ENCODE results near the gene SULT4A1. TPM values are rescaled to one million over a fixed set of nuclear protein-coding genes. Genes with fewer than 3 reads are reported as not detected.

Gene SULT4A1
- total and polyA plus RNA-seq, 9 of the 15 experiments (the other 6 are each of a cell fraction or from before 2014, with no cell fraction given): 0.03 to 0.20 (median 0.09) TPM; not detected in 3

DNA sequence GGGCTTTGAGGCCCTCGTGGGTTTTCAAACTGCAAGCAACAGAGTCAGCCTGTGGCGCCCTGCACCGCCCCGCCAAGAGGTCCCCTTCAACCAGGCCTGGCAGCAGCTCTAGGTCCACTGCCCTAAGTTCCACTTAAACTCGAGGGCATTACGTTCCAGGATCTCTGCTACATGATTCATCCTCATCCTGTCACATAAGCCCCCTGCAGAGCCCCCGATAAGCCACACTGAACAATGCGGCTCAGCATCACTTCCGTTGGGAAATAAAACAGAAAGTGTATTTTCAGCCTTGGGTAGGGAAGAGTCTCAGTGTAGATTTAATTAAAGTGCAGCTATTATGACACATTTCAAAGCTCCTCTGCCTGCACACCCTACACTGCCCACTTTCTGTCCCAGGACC, 24.6 kb downstream of the SULT4A1 start:
- Histone ChIP-seq H3K4me3 (no peak overlapping the region), H3K27me3 (ENCODE audit: control insufficient read depth in 2 of 2, insufficient read depth in 2 of 2, low read length in 2 of 2) (peaks cover 0 to 22% of the 10 kb centered on the region in 2 experiments; a peak in 3 of 5 replicates), H3K9me3 (replicated peaks; ENCODE audit: control insufficient read depth, insufficient read depth, low read depth, low read length) (no peaks in the 10 kb centered on the region), H3K4me1 (replicated peaks in 1 of 2; ENCODE audit: control insufficient read depth in 2 of 2, insufficient read depth in 2 of 2, low read length in 2 of 2) (no peaks in the 10 kb centered on the region), H3K36me3 (ENCODE audit: control insufficient read depth, insufficient read depth, low read length) (no peaks in the 10 kb centered on the region), H3K27ac (ENCODE audit: extremely low read depth, low read depth, low read length) (no peak overlapping the region), H3K9me1 (ENCODE audit: control insufficient read depth, insufficient read depth, low read length) (no peaks in the 10 kb centered on the region), H3K9ac (ENCODE audit: insufficient read depth in 1 of 2, low read depth in 2 of 2, low read length in 2 of 2) (no peak overlapping the region; a peak in 1 of 4 replicates), H4K20me1 (replicated peaks; ENCODE audit: control insufficient read depth, insufficient read depth, low read length) (no peaks in the 10 kb centered on the region), H3K79me2 (ENCODE audit: control insufficient read depth, insufficient read depth, low read length) (no peaks in the 10 kb centered on the region), H3K4me2 (ENCODE audit: insufficient read depth, low read length) (no peak overlapping the region), H2AFZ (ENCODE audit: low read depth, low read length) (no peak overlapping the region)
- CTCF ChIA-PET (ENCODE audit: low intra/inter-chr PET ratio): no interaction called here
- intact Hi-C loops (cut with micrococcal nuclease) (no loop called here), in situ Hi-C loops (cut with MboI) (no loop called here)
- WGBS (ENCODE audit: insufficient coverage, low coverage, missing lambda C conversion rate): 5% methylated on average over 5 of the region's 9 CpGs
- FAIRE-seq (no peak), ATAC-seq (no peak), DNase-seq (ENCODE audit: extremely low read depth in 1 of 4, low spot score in 3 of 4) (no peak)
- no peak for TF ChIP-seq ZNF551 (CRISPR knock-in tag; IDR thresholded peaks at IDR 0.05)
- TF ChIP-seq TCF3 (CRISPR knock-in tag; IDR thresholded peaks at IDR 0.05): no peak
- TF ChIP-seq, protein P1, sequence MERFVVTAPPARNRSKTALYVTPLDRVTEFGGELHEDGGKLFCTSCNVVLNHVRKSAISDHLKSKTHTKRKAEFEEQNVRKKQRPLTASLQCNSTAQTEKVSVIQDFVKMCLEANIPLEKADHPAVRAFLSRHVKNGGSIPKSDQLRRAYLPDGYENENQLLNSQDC (CRISPR knock-in tag; IDR thresholded peaks at IDR 0.05): no peak
- no peak for TF ChIP-seq ZNF184 (CRISPR knock-in tag; IDR thresholded peaks at IDR 0.05)
- TF ChIP-seq CREB1 (IDR thresholded peaks at IDR 0.05): no peak
- TF ChIP-seq CREB1 (CRISPR knock-in tag; IDR thresholded peaks at IDR 0.05): no peak
- no peak for TF ChIP-seq KLF10 (CRISPR knock-in tag; IDR thresholded peaks at IDR 0.05)
- no peak for TF ChIP-seq SMAD1 (IDR thresholded peaks at IDR 0.05; ENCODE audit: low read depth, low read length, partially characterized antibody)
- no peak for TF ChIP-seq ZBTB8A (IDR thresholded peaks at IDR 0.05; ENCODE audit: partially characterized antibody)
- TF ChIP-seq EZH2 (IDR thresholded peaks at IDR 0.05; ENCODE audit: borderline replicate concordance, low read depth, low read length): no peak
- TF ChIP-seq, protein P2, sequence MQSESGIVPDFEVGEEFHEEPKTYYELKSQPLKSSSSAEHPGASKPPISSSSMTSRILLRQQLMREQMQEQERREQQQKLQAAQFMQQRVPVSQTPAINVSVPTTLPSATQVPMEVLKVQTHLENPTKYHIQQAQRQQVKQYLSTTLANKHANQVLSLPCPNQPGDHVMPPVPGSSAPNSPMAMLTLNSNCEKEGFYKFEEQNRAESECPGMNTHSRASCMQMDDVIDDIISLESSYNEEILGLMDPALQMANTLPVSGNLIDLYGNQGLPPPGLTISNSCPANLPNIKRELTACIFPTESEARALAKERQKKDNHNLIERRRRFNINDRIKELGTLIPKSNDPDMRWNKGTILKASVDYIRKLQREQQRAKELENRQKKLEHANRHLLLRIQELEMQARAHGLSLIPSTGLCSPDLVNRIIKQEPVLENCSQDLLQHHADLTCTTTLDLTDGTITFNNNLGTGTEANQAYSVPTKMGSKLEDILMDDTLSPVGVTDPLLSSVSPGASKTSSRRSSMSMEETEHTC (IDR thresholded peaks at IDR 0.05): no peak
- no peak for TF ChIP-seq GABPB2 (CRISPR knock-in tag; conservative IDR thresholded peaks at IDR 0.05)
- no peak for TF ChIP-seq MAZ (CRISPR knock-in tag; conservative IDR thresholded peaks at IDR 0.05 in 1 of 2, IDR thresholded peaks at IDR 0.05 in 1 of 2)
- no peak for TF ChIP-seq PHF21A (IDR thresholded peaks at IDR 0.05; ENCODE audit: borderline replicate concordance, low read depth)
- TF ChIP-seq ESRRA (IDR thresholded peaks at IDR 0.05; ENCODE audit: borderline replicate concordance, low read depth): no peak
- no peak for TF ChIP-seq ZNF197 (CRISPR knock-in tag; IDR thresholded peaks at IDR 0.05; ENCODE audit: low read depth)
- POLR2A ChIA-PET: no interaction called here
- no TSS peak for BruUV-seq (replicated peaks)
